Measurements from ENCODE around the gene GNA12. TPM values are rescaled to one million over a fixed set of nuclear protein-coding genes. Genes with fewer than 3 reads are reported as not detected.

Gene GNA12
- total and polyA plus RNA-seq, 10 of the 15 experiments (the other 5 are each of a cell fraction or from before 2014, with no cell fraction given) = 1.9 to 51.8 (median 12.6) TPM

DNA sequence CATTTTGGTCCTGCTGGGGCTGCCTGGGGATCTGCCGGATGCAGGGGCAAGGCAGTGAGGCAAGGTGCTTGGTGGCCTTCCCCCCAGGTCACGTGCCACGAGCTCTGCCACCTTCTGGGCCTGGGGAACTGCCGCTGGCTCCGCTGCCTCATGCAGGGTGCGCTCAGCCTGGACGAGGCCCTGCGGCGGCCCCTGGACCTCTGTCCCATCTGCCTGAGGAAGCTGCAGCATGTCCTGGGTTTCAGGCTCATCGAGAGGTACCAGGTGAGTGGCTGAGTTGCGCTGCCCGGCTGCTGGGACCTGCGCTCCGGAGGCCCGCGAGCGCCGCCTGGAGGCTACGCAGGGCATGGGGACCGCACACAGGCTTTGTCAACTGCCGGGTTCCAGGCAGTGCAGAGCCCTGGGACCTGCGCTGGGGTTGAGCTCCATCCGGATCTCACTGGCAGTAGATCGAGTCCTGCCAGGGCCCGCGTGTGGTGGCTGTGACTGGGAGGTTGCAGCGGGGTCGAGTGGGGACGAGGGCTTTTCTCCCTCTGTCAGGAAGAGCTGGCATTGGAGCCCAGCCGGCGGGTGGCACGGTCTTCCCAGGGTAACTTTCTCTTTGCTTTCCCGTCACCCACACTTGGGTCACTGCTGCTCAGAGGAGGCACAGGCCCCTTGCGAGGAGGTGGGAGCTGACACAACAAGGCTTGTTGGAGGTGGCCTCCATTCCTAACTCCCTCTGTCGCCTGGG lies 134.4 kb downstream of the GNA12 start (continued):
- TF ChIP-seq, protein P1, sequence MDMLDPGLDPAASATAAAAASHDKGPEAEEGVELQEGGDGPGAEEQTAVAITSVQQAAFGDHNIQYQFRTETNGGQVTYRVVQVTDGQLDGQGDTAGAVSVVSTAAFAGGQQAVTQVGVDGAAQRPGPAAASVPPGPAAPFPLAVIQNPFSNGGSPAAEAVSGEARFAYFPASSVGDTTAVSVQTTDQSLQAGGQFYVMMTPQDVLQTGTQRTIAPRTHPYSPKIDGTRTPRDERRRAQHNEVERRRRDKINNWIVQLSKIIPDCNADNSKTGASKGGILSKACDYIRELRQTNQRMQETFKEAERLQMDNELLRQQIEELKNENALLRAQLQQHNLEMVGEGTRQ (IDR thresholded peaks at IDR 0.05; ENCODE audit: borderline replicate concordance, low read depth, low read length) = peak; percentile 71
- TF ChIP-seq EGR1 (IDR thresholded peaks at IDR 0.05; ENCODE audit: borderline replicate concordance in 1 of 2, low read depth in 2 of 2, low read length in 2 of 2) = no peak
- no peak for TF ChIP-seq SPI1 (IDR thresholded peaks at IDR 0.05; ENCODE audit: borderline replicate concordance, insufficient read depth, low read depth, low read length)
- no peak for TF ChIP-seq HDAC2 (IDR thresholded peaks at IDR 0.05)
- no peak for TF ChIP-seq NFIC (IDR thresholded peaks at IDR 0.05; ENCODE audit: low read depth, low read length)
- TF ChIP-seq BHLHE40 (IDR thresholded peaks at IDR 0.05; ENCODE audit: borderline replicate concordance in 1 of 2, low read depth in 2 of 2, low read length in 1 of 2) = peak; percentile 83 to 99
- TF ChIP-seq PML (IDR thresholded peaks at IDR 0.05; ENCODE audit: low read length) = no peak
- peak; percentile 54; the same call in 1 of the 2 replicates for TF ChIP-seq GATAD2B (conservative IDR thresholded peaks at IDR 0.05; ENCODE audit: low read depth)
- TF ChIP-seq RB1 (IDR thresholded peaks at IDR 0.05; ENCODE audit: borderline replicate concordance) = peak; percentile 65; the same call in 1 of the 2 replicates
- no peak for TF ChIP-seq BACH1 (IDR thresholded peaks at IDR 0.05; ENCODE audit: borderline replicate concordance)
- TF ChIP-seq, protein P2, sequence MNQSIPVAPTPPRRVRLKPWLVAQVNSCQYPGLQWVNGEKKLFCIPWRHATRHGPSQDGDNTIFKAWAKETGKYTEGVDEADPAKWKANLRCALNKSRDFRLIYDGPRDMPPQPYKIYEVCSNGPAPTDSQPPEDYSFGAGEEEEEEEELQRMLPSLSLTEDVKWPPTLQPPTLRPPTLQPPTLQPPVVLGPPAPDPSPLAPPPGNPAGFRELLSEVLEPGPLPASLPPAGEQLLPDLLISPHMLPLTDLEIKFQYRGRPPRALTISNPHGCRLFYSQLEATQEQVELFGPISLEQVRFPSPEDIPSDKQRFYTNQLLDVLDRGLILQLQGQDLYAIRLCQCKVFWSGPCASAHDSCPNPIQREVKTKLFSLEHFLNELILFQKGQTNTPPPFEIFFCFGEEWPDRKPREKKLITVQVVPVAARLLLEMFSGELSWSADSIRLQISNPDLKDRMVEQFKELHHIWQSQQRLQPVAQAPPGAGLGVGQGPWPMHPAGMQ (IDR thresholded peaks at IDR 0.05; ENCODE audit: borderline replicate concordance) = peak; percentile 83
- TF ChIP-seq NR2C1 (IDR thresholded peaks at IDR 0.05) = no peak
- TF ChIP-seq CBFB (IDR thresholded peaks at IDR 0.05; ENCODE audit: low read depth) = no peak
- TF ChIP-seq, protein P3, sequence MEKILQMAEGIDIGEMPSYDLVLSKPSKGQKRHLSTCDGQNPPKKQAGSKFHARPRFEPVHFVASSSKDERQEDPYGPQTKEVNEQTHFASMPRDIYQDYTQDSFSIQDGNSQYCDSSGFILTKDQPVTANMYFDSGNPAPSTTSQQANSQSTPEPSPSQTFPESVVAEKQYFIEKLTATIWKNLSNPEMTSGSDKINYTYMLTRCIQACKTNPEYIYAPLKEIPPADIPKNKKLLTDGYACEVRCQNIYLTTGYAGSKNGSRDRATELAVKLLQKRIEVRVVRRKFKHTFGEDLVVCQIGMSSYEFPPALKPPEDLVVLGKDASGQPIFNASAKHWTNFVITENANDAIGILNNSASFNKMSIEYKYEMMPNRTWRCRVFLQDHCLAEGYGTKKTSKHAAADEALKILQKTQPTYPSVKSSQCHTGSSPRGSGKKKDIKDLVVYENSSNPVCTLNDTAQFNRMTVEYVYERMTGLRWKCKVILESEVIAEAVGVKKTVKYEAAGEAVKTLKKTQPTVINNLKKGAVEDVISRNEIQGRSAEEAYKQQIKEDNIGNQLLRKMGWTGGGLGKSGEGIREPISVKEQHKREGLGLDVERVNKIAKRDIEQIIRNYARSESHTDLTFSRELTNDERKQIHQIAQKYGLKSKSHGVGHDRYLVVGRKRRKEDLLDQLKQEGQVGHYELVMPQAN (conservative IDR thresholded peaks at IDR 0.05) = peak; percentile 37; the same call in 1 of the 2 replicates
- no peak for TF ChIP-seq WRNIP1 (IDR thresholded peaks at IDR 0.05; ENCODE audit: borderline replicate concordance, low read depth, low read length)
- TF ChIP-seq ETV6 (conservative IDR thresholded peaks at IDR 0.05 in 1 of 2, IDR thresholded peaks at IDR 0.05 in 1 of 2; ENCODE audit: borderline replicate concordance in 1 of 2, low read depth in 1 of 2) = no peak
- peak; percentile 68 for TF ChIP-seq POLR2A (IDR thresholded peaks at IDR 0.05; ENCODE audit: low read depth, low read length)
- TF ChIP-seq, protein P4, sequence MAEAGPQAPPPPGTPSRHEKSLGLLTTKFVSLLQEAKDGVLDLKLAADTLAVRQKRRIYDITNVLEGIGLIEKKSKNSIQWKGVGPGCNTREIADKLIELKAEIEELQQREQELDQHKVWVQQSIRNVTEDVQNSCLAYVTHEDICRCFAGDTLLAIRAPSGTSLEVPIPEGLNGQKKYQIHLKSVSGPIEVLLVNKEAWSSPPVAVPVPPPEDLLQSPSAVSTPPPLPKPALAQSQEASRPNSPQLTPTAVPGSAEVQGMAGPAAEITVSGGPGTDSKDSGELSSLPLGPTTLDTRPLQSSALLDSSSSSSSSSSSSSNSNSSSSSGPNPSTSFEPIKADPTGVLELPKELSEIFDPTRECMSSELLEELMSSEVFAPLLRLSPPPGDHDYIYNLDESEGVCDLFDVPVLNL (IDR thresholded peaks at IDR 0.05; ENCODE audit: low read depth, low read length) = no peak
- TF ChIP-seq TARDBP (IDR thresholded peaks at IDR 0.05; ENCODE audit: borderline replicate concordance) = 0 out of 2 replicates have a peak, but pooled peaks have one; percentile 57
- no peak for TF ChIP-seq MXI1 (IDR thresholded peaks at IDR 0.05; ENCODE audit: low read depth, low read length)
- TF ChIP-seq DPF2 (IDR thresholded peaks at IDR 0.05) = peak; percentile 66; the same call in 1 of the 2 replicates
- TF ChIP-seq MLLT1 (IDR thresholded peaks at IDR 0.05) = 0 out of 2 replicates have a peak, but pooled peaks have one; percentile 18
- no peak for TF ChIP-seq MYB (IDR thresholded peaks at IDR 0.05; ENCODE audit: borderline replicate concordance, low read depth, low read length)
